Kidney capillary endothelial cell (primary cell): Measurements from ENCODE around the gene CPLANE1.
"Not testable (repeated sequence)": the region's sequence is repeated elsewhere in the genome, so short reads cannot be mapped to it uniquely, and the experiment has no call there.

ENCODE experiments used
- DNase-seq: peaks from one replicate; pipeline ENCODE4 v3.0.0-alpha.2; 2018; ENCODE audit warnings: low spot score

Gene CPLANE1

GRCh38 chr5:37208883-37209797, 40.0 kb downstream of the CPLANE1 start:
- DNase-seq = no peak

DNA sequence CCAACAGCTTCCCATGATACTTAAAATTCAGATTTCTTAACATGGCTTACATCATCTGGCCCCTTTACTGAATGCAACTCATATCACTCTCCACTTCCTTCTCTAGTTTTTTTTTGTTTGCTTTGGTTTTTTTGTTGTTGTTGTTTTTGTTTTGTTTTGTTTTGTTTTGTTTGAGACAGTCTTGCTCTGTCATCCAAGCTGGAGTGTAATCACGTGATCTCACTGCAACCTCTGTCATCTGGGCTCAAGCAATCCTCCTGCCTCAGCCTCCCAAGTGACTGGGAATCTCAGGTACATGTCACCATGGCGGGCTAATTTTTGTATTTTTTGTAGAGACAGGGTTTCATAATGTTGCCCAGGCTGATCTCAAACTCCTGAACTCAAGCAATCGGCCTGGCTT, 41.4 kb downstream of the CPLANE1 start:
- DNase-seq = no peak

DNA sequence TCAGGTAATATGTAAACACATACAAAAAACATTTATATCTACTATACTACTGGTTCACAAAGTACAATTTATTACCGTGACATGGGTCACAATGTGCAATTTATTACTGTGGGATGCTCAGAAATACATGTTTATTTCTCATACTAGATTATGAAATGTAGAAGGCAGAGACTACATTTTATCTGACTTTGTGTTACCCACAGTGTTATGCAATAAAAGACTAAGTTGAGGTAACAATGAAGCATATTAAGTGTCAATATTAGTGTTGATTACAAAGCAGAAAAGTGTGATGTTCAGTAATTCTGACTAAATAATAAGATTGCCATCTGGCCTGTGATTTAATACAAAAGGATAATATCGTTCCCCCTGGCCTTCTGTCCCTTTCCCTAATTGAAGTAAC, 42.4 kb downstream of the CPLANE1 start:
- no peak for DNase-seq

DNA sequence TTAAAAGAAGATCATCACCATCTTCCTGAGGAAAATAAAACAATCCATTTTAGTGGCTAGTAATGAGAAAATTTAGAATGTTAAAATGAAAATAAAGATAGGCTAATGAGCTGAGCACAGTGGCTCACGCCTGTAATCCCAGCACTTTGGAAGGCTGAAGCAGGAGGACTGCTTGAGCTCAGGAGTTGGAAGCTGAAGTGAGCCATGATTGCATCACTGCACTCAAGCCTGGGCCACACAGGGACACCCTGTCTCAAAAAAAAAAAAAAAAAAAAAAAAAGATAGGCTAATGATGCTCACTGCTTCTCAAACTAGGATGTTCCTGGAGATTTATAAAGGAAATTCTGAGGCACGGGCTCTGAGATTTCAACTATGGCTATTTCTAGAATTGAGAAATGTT, 50.3 kb downstream of the CPLANE1 start:
- no peak for DNase-seq

DNA sequence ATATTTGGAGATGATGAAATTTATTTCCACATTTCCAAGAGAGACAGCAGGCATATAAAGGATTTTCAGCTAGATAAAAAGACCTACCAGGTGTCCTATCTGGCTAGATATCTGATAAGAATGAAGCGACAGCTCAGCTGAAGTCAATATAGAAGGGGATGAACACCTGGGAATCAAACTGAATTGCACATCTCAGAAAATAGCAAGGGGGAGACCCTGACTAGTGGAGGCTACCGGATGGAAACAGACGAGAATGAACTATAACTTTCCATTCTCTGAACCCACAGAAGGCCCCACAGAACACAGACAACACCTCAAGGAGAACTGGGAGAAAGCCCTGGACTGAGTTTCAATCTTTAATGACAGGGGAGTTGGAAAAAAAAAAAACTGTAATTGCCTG, 51.1 kb downstream of the CPLANE1 start:
- DNase-seq = no peak

DNA sequence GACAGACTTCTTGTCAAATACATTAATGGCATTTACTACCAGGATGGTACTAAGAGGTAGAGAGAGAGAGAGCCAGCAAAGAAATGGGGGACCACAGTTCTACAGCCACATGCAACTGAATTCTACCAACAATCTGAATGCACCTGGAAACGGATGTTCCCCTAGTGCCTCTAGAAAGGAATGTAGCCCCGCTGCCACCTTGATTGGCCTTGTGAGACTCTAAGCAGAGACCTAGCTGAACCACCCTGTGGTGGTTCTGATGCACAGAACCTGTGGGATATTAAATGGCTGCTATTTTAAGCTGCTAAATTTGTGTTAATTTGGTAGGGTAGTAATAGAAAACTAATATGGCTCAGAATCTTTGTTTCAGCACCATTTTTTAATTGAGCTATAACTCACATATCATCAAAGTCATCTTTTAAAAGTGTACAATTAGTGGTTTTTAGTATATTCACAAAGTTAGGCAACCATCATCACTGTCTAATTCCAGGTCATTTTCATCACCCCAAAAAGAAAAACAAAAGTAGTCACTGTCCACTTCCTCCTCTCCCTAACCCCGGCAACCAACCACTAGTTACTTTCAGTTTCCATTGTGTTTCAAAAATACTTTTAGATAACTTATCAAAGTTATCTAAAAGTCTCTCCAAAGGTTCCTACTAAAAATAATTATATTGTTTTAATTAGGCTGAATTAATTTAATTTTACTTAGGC, 51.7 kb downstream of the CPLANE1 start:
- DNase-seq = peak; percentile 3

DNA sequence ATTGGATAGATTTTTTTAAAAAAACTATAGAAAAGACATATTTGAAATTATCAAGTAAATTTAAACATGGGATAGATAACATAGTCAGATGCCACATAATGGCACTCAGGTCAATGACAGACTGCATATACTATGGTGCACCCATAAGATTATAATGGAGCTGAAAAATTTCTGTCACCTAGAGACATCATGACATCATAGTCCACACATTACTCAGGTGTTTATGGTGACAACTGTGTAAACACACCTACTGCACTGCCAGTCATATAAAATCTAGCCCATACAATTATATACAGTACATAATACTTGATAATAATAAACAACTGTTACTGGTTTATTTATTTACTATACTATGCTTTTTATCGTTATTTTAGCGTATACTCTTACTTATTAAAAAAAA, 58.6 kb downstream of the CPLANE1 start:
- DNase-seq = no peak

DNA sequence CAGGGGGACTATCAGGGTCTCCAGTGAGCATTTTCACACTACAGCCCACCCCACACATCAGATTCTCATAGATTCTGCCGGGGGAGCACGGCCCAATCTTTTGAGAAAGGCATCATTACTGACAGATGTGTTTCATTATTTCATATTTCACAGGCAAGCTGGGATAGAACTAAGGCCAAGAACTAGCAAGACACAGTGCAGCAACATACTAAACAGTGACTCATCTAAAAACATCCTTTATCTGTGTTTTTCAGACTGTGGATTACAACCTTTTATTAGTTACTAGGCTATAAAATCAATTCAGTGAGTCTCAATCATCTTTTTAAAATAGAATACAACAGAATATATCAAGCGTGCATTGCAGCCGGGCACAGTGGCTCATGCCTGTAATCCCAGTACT, 59.8 kb downstream of the CPLANE1 start:
- no peak for DNase-seq

GRCh38 chr5:37187465-37187977, 61.7 kb downstream of the CPLANE1 start:
- DNase-seq = no peak

DNA sequence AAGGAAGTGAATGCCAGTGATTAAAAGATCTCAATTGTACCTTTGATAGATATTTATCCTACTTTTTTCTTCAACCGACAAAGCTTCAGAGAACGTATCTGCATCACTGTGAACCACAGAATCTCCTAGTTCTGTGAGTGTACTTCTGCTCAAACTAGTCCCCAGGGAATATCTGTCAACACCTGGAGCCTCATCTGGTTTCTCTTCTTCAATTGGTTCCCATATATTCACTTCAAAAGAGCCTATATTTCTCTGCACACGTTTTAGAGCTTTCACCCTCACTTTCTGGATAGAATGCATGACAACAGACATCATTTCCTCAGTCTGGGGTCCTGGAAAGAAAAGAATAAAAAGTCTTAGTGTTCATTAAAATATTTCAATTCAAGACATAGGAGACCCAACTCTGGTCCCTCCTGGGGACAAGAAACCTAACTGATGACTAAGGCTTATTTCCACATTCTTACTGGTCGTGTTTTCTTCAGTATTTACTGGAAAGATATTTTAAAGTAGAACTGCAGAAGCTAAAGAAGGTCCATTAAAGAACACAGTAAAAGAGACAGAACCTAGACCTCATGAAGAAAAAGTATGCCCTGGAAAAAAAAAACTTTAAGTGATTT, 64.3 kb downstream of the CPLANE1 start:
- no peak for DNase-seq

DNA sequence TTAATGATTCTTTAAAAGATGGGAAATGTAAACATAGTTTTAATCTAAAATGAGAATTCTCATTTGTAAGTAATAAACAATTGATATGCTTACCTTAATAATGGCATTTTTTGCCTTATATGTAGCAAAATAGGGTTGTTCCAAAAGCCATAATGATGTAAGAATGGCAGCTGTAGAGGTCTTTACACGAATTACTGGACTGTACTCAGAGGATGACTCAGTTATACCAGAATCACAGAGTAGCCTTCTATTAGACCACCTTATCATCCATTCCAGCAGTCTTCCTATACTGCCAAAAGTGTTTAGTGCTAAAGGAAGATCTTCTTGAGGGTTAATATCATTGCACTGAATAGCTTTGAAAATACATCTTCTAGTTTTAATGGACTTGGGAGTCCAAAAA, 66.5 kb downstream of the CPLANE1 start:
- no peak for DNase-seq

- no peak for DNase-seq
These were observed 74.2 kb downstream of the CPLANE1 start for GRCh38 chr5:37174928-37175327.

- no peak for DNase-seq
These were observed 76.2 kb downstream of the CPLANE1 start for GRCh38 chr5:37172957-37173356.

DNA sequence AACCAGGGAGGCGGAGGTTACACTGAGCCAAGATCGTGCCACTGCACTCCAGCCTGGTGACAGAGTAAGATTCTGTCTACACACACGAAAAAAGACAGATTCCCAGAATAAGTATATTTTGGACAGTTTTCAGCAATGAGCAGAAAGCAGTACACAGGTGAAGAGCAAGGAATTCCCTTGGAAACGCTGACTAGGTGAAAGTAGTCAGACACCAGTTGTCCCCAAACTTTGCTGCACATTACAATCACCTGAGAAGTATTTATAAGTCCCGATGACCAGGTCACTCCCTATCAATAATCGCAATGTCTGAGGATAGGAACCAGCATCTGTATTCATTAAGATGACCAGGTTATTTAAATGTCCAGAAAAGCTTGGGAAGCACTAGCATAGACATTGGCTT, 78.3 kb downstream of the CPLANE1 start:
- DNase-seq = no peak

- no peak for DNase-seq
These were observed 83.0 kb downstream of the CPLANE1 start for GRCh38 chr5:37166197-37166596.

GRCh38 chr5:37165761-37166160, 83.4 kb downstream of the CPLANE1 start:
- no peak for DNase-seq

DNA sequence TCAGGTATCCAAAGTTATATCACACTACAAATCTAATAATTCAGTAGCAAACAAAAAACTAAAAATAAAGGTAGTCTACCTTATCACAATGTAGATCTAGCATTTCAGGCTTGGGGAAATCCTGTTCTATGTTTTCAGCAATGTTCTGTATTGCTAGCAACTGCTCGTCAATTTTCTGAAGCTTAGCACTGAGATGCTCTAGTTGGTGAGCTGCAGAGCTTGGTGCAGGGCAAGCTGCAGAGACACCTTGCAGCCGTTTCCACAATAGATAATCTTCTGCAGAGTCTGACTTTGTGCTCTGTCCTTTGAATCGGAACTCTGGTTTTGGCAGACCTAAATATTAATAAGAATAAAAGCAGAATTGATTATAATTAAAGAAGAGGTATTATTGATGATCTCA, 95.5 kb downstream of the CPLANE1 start:
- DNase-seq = no peak

GRCh38 chr5:37146896-37147295, 102.3 kb downstream of the CPLANE1 start:
- no peak for DNase-seq

DNA sequence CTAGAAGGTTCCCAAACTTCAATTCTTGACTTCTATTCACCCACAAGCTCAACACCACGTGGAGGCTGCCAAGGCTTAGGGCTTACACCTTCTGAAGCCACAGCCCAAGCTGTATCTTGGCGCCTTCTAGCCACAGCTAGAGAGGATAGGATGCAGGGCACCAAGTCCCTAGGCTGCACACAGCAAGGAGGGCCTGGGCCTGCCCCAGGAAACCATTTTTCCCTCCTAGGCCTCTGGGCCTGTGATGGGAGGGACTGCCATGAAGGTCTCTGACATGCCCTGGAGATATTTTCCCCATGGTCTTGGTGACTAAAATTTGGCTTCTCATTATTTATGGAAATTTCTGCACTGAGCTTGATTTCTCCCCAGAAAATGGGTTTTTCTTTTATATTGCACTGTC, 112.5 kb downstream of the CPLANE1 start:
- no peak for DNase-seq

DNA sequence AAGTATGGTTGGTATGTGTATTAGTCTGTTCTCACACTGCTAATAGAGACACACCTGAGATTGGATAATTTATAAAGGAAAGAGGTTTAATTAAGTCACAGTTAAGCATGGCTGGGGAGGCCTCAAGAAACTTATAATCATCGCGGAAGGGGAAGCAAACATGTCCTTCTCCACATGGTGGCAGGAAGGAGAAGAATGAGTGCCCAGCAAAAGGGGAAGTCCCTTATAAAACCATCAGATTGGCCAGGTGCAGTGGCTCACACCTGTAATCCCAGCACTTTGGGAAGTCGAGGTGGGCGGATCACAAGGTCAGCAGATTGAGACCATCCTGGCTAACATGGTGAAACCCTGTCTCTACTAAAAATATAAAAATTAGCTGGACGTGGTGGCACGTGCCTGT, 113.9 kb downstream of the CPLANE1 start:
- DNase-seq = not testable (repeated sequence)

DNA sequence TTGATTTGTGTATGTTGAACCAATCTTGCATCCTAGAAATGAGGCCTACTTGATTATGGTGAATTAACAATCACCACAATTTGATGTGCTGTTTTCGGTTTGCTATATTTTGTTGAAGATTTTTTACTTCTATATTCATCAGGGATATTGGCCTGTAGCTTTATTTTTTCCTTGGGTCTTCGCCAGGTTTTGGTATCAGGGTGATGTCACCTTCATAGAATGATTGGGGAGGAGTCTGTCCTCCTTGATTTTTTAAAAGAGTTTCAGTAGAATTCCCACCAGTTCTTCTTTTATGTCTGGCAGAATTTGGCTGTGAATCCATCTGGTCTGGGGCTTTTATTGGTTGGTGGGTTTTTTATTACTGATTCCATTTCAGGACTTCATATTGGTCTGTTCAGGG, 115.2 kb downstream of the CPLANE1 start:
- DNase-seq = no peak

GRCh38 chr5:37132646-37133045, 116.5 kb downstream of the CPLANE1 start:
- no peak for DNase-seq

DNA sequence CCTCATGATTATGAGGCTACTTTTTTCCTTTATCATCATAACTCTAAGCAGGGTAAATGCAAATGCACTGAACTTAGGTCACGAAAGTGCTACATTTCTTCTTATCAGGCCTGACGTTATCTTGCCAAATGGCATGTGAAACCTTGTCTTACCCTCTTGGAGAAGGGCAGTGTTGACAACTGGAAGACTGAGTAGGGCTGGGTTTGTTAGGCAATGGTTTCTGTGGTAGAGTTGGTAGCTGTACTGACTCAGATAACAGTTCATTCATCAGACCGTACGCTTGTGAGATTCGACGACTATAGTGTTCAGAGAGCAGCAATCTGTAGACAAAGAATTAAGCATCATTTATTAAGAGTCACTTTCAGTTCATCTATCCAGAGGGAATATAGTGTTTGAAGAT, 127.7 kb downstream of the CPLANE1 start:
- DNase-seq = no peak
